ENCODE measurements around the gene RPRD1A.

DNA sequence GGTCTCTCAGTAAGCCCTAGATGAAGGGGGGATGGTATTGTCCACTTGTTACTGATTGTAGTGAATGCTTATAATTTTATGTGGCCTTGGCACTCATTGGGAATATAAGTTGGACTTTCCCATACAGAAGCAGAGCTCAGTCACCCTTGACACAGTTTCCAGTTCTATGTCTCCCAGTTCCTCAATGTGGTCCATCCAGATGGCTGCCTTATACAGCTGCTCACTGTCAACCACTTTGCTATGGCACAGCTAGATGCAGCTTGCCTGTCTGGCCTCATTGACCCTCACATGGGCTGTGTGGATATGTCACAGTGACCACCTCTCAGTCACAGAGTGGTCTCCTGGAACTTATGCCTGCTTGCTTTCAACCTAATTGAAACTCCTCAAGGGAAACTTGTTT, 40.1 kb upstream of the RPRD1A start:
- TF ChIP-seq, protein P1, sequence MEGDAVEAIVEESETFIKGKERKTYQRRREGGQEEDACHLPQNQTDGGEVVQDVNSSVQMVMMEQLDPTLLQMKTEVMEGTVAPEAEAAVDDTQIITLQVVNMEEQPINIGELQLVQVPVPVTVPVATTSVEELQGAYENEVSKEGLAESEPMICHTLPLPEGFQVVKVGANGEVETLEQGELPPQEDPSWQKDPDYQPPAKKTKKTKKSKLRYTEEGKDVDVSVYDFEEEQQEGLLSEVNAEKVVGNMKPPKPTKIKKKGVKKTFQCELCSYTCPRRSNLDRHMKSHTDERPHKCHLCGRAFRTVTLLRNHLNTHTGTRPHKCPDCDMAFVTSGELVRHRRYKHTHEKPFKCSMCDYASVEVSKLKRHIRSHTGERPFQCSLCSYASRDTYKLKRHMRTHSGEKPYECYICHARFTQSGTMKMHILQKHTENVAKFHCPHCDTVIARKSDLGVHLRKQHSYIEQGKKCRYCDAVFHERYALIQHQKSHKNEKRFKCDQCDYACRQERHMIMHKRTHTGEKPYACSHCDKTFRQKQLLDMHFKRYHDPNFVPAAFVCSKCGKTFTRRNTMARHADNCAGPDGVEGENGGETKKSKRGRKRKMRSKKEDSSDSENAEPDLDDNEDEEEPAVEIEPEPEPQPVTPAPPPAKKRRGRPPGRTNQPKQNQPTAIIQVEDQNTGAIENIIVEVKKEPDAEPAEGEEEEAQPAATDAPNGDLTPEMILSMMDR (IDR thresholded peaks at IDR 0.05; ENCODE audit: insufficient read depth, low read length, poor library complexity, severe bottlenecking), result no peak
- no peak for TF ChIP-seq EZH2phosphoT487 (conservative IDR thresholded peaks at IDR 0.05; ENCODE audit: low read length)
